Stimulated activated CD8-positive, alpha-beta memory T cell treated with anti-CD3 and anti-CD28 coated beads, Interleukin-4, amount 100 ng/mL, for 1 hour (primary cell): ENCODE measurements around the gene BCL2.
"Not testable (repeated sequence)": the region's sequence is repeated elsewhere in the genome, so short reads cannot be mapped to it uniquely, and the experiment has no call there.

Experiments
- DNase-seq, 2 donors: peaks; one replicate each; pipeline ENCODE4 v3.0.0-alpha.2; 2020; ENCODE audit warnings: low read depth in 2 of 2, low spot score in 1 of 2

The BCL2 gene

GRCh38 chr18:63206433-63207142 lies 113.0 kb downstream of the BCL2 start:
- no peak for DNase-seq

DNA sequence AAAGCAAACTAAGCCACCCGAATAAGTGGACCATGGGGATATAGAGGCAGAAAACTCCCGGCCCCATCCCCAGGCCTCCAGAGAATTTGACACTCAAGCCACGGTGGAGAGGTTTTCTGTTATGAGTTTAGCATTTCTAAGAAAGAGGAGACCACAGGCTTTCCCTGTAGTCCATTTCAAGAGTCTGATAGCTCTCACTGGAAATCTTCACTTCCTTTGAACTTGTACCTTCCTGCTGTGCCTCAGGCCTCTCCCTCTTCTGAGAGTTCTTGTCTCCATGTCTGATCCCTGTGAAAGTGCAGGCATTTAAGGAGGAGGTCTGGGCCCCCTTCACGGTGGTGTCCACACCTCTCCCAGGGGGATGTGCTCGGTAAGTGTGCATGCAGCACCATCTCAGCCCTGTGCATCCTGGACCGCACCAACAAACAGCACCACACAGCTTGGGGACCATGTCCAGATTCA lies 113.7 kb downstream of the BCL2 start:
- DNase-seq: no peak

DNA sequence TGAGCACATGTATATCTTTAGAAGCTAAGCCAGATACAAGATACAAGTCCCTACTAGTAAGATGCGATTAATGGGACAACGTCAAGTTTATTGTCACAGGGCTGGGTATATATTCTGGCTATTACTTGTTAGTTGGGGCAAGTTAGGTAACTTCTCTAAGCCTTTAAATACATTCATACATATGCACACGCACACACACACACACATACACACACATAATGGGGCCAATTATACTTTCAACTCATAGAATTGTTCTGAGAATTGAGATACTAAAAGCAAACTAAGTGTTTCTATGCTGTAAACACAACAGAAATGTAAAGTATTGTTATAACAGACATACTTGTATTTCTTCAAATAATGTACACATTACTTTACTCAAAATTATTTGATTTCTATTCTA lies 116.1 kb downstream of the BCL2 start:
- DNase-seq: no peak

- no peak for DNase-seq
Measured at GRCh38 chr18:63202828-63203227, 116.7 kb downstream of the BCL2 start.

DNA sequence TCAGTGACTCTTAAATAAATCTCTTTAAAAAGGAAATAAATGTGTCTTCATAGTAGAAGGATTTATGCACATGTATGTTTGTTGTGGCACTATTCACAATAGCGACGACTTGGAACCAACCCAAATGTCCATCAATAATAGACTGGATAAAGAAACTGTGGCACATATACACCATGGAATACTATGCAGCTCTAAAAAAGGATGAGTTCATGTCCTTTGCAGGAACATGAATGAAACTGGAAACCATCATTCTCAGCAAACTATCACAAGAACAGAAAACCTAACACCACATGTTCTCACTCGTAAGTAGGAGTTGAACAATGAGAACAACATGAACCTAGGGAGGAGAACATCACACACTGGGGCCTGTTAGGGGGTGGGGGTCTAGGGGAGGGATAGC lies 118.1 kb downstream of the BCL2 start:
- DNase-seq: not testable (repeated sequence)

- no peak for DNase-seq
Measured at GRCh38 chr18:63199743-63200241, 119.8 kb downstream of the BCL2 start.

- no peak for DNase-seq
Measured at GRCh38 chr18:63198868-63199742, 120.5 kb downstream of the BCL2 start.

DNA sequence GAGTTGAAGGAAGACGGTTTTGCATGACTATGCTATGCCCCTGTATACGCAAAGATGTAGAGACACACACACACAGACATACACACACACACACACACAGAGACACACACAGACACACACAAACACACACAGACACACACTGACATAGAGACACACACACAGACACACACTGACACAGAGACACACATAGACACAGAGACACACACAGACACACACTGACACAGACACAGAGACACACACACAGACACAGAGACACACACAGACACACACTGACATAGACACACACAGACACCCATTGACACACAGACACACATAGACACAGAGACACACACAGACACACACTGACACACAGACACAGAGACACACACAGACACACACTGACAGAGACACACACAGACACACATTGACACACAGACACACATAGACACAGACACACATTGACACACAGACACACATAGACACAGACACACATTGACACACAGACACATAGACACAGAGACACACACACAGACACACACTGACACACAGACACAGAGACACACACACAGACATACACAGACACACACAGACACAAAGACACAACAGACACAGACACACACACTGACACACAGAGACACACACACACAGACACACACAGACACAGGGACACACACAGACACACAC lies 121.3 kb downstream of the BCL2 start:
- no peak for DNase-seq

GRCh38 chr18:63197246-63197869 lies 122.2 kb downstream of the BCL2 start:
- DNase-seq: no peak

DNA sequence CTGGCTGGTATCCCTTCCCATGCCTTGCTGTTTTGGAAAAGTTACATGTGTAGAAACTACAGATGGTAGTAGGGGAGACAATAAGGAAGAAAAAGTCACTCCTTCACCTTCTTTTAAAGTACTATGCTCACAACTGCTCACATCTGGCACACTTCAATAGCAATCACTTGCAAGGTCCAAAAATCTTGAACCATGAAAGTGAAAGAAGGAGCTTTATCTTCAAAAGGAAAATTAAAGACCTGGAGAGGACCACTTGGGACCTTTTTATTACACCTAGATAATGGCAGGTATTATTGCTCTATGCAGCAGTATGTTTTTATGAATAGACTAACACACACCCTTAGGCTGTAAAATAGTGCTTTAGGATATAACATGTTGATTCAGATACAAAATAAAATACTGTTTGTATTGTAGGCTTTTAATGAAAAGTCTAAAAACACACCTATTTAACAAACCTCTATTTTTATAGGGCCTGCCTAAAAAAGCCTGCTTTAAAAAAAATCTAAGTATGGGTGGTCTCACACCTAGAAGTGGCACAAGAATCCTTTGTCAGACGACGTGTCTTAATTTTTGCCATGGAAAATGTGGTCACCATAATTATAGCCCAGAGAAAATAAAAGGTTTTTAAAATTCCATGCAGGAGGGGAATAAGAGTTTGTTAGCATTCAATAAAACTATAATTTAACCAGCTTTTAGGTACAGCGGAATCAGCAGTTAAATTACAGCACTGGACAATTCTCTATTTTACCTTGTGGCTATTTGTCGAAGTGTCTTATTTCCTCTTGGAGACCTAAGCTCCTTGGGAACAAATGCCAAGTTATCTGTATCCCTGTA lies 124.0 kb downstream of the BCL2 start:
- no peak for DNase-seq

- DNase-seq: no peak
Measured at GRCh38 chr18:63192885-63193349, 126.7 kb downstream of the BCL2 start.

DNA sequence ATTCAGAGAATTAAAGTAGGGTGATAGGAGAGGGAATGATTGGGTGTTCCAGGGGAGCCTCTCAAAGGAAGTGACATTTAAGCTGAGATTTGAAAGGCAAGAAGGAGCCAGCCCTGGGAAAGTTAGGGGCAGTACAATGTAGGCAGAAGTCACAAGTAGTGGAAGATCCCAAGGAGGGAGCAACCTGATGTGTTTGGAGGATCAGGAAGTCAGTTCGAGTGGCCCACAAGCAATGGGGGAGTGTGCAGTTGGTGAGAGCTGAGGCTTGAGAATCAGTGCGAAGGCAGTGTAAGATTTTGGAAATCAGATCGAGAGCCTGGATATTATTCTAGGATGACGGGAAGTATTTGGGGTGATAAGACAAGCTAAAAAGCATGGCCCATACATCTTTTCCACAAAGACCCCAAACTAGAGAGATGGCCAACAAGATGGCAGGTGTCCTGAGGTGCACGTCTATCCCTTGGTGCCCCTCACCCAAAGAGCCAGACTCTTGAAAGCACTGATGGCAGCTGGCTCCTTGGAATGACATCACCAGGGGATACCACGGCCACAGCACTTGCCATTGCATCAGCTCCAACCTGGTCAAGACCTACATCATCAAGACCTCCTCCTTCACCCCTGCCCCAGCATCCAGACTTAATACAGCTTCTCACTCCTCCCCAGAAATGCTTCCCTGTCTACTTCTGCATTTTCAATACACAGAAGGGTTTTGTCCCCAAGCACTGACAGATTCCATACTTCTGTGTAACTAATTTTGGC lies 127.3 kb downstream of the BCL2 start:
- DNase-seq: no peak

DNA sequence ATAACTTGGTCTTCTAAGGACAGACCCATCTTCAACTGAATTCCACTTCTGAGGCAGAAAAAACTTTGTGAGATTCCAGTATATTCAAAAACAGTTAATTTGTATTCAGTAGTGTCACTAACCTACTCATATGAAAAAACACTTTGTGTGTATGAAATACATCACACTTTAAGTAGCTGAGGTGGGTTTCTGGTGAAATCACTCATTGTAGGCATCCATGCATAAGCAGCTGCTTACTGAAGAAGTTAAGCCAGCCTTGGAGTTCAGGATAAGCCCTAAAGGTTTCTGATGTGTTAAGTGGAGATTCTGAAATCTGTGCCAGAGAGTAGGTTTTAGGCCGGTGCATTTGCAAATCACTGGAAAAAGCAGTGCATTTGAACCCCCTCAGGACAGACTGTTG lies 128.2 kb downstream of the BCL2 start:
- DNase-seq: no peak

DNA sequence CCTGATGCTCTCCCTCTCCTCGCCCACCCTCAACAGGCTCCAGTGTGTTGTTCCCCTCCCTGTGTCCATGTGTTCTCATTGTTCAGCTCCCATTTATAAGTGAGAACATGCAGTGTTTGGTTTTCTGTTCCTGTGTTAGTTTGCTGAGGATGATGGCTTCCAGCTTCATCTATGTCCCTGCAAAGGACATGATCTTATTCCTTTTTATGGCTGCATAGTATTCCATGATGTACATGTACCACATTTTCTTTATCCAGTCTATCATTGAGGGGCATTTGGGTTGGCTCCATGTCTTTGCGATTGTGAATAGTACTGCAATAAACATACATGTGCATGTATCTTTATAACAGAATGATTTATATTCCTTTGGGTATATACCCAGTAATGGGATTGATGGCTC lies 128.7 kb downstream of the BCL2 start:
- not testable (repeated sequence) for DNase-seq

DNA sequence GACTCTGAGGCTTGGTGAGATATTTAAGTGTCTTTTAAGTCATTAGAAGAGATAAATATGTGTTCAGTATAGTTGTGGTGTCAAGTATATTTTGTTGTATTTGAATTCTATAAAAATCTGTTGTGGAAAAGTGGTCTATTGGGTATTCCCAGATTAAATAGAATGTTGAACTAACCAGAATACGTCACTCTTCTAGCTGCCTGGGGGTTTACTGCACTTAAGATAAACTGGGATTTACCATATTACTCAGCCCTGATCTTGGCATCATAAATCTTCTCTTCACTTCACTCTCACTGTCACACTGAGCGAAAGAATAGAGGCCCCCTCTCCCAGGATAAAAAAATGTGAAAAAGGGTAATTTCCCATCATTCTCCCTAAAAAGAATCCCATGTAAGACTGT lies 129.8 kb downstream of the BCL2 start:
- DNase-seq: no peak

DNA sequence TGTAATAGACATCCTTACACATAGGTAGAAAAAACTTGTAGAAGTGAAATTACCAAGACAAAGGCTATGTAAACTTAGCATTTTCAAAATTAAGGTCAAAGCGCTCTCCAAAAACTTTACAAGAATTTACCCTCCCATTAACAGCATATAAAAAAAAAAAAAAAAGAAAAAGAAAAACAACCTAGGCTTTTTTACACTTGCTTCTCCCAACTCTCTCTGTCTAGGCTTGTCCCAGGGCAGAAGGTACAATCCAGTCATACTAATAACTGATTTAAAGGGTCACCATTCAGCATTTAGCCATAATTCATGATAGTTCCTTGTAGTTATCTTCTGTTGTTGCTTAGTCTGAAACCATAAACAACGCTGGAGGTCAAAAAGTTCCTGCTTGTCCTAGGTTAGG lies 130.5 kb downstream of the BCL2 start:
- DNase-seq: no peak

- DNase-seq: no peak
Measured at GRCh38 chr18:63187791-63188460, 131.6 kb downstream of the BCL2 start.

GRCh38 chr18:63187223-63187574 lies 132.4 kb downstream of the BCL2 start:
- no peak for DNase-seq
